Osteoblast (primary cell): Measurements from ENCODE around the gene FBN3. TPM values are rescaled to one million over a fixed set of nuclear protein-coding genes. Genes with fewer than 3 reads are reported as not detected.

ENCODE experiments used
- DNase-seq: peaks from one replicate; pipeline ENCODE4 v3.0.0; 2011; ENCODE audit warnings: low spot score, mixed read lengths; ENCODE audit not compliant: insufficient read length; ENCODE audit errors: missing footprints
- H2AFZ ChIP-seq: 2 replicates; pipeline ENCODE4 v1.6.0; 2011; ENCODE audit warnings: mild to moderate bottlenecking, low read length
- H3K27ac ChIP-seq: 2 replicates; pipeline ENCODE4 v1.5.1; 2011; ENCODE audit warnings: mild to moderate bottlenecking, low read depth, low read length, moderate library complexity
- H3K27me3 ChIP-seq: 2 replicates; pipeline ENCODE4 v1.6.0; 2012; ENCODE audit warnings: mild to moderate bottlenecking, control low read depth, inconsistent platforms, low read length, moderate library complexity; ENCODE audit not compliant: insufficient read depth
- H3K36me3 ChIP-seq: 2 replicates; pipeline ENCODE4 v1.5.1; 2011; ENCODE audit warnings: mild to moderate bottlenecking, low read length, control low read depth, moderate library complexity; ENCODE audit not compliant: insufficient read depth
- H3K4me1 ChIP-seq: 2 replicates; pipeline ENCODE4 v1.5.1; 2011; ENCODE audit warnings: mild to moderate bottlenecking, low read length, control low read depth, moderate library complexity; ENCODE audit not compliant: insufficient read depth
- H3K4me2 ChIP-seq: 2 replicates; pipeline ENCODE4 v1.6.0; 2011; ENCODE audit warnings: mild to moderate bottlenecking, low read length; ENCODE audit not compliant: insufficient read depth
- H3K4me3 ChIP-seq: fragments of 200-600 bp; sonication (generic); 3 replicates; pipeline ENCODE4 v1.5.1; 2012; ENCODE audit warnings: mild to moderate bottlenecking, low read length, inconsistent platforms; ENCODE audit not compliant: insufficient read depth
- H3K79me2 ChIP-seq: 2 replicates; pipeline ENCODE4 v1.6.0; 2012; ENCODE audit warnings: mild to moderate bottlenecking, low read length, control low read depth, inconsistent platforms; ENCODE audit not compliant: insufficient read depth
- H3K9me3 ChIP-seq: 2 replicates; pipeline ENCODE4 v1.5.1; 2011; ENCODE audit warnings: low read depth, low read length, control low read depth
- H4K20me1 ChIP-seq: 2 replicates; pipeline ENCODE4 v1.6.0; 2012; ENCODE audit warnings: mild to moderate bottlenecking, low read length, control low read depth; ENCODE audit not compliant: insufficient read depth
- CTCF ChIP-seq: IDR thresholded peaks from 2 replicates; pipeline ENCODE4 v1.5.1; 2011; ENCODE audit warnings: mild to moderate bottlenecking, low read depth, low read length, moderate library complexity; ENCODE audit errors: extremely low read depth
- total RNA-seq: library from RNA; depleted of rRNA; stranded (reverse); fragments of >200 nt; gene quantifications from 2 replicates; pipeline ENCODE4 v1.2.3, GENCODE V29; 2012

FBN3 gene
- total RNA-seq, 1 donor, result not detected

GRCh38 chr19:8129061-8129618 lies 20.3 kb downstream of the FBN3 start:
- Histone ChIP-seq H3K79me2 (no peaks in the 10 kb centered on the region), H3K4me1 (no peaks in the 10 kb centered on the region), H3K27me3 (no peaks in the 10 kb centered on the region), H3K4me3 (no peak overlapping the region), H4K20me1 (no peaks in the 10 kb centered on the region), H3K9me3 (no peaks in the 10 kb centered on the region), H3K4me2 (no peak overlapping the region), H3K27ac (no peak overlapping the region), H2AFZ (no peak overlapping the region), H3K36me3 (no peaks in the 10 kb centered on the region)
- no peak for DNase-seq
- no peak for TF ChIP-seq CTCF

DNA sequence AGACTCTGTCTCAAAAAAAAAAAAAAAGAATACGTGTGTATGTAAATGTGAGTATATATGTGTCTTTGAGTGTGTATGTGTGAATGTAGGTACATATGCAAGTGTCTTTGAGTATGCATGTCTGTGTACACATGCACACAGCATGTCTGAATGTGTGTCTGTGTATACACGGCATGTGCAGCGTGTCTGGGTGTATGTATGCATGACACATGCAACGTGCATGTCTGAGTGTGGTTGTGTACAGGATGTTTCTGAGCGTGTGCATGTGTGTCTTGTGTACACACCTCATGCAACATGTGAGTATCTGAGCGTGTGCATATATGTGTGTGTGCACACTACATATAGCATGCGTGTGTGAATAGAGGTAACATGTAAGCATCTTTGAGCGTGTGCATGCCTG lies 20.8 kb downstream of the FBN3 start:
- no peak for TF ChIP-seq CTCF

GRCh38 chr19:8127311-8127710 lies 22.1 kb downstream of the FBN3 start:
- Histone ChIP-seq H3K4me1 (no peaks in the 10 kb centered on the region), H3K27ac (no peak overlapping the region), H3K4me3 (no peak overlapping the region), H4K20me1 (no peaks in the 10 kb centered on the region), H3K36me3 (no peaks in the 10 kb centered on the region), H3K4me2 (no peak overlapping the region), H2AFZ (no peak overlapping the region), H3K79me2 (no peaks in the 10 kb centered on the region), H3K9me3 (no peaks in the 10 kb centered on the region), H3K27me3 (no peaks in the 10 kb centered on the region)
- DNase-seq, result peak; percentile 39
- TF ChIP-seq CTCF, result no peak

More for the DNA sequence above, 20.8 kb downstream of the FBN3 start:
- H4K20me1 ChIP-seq, result no peaks in the 10 kb centered on the region
- no peak overlapping the region for H3K27ac ChIP-seq
- H2AFZ ChIP-seq, result no peak overlapping the region
- no peaks in the 10 kb centered on the region for H3K36me3 ChIP-seq
- no peak overlapping the region for H3K4me2 ChIP-seq
- H3K79me2 ChIP-seq, result no peaks in the 10 kb centered on the region
- no peaks in the 10 kb centered on the region for H3K27me3 ChIP-seq
- no peak overlapping the region for H3K4me3 ChIP-seq
- H3K9me3 ChIP-seq, result no peaks in the 10 kb centered on the region
- H3K4me1 ChIP-seq, result no peaks in the 10 kb centered on the region
- DNase-seq, result peak; percentile 62

- peak; percentile 46 for DNase-seq
- Histone ChIP-seq H3K4me1 (no peaks in the 10 kb centered on the region), H3K4me2 (no peak overlapping the region), H3K27me3 (no peaks in the 10 kb centered on the region), H3K36me3 (no peaks in the 10 kb centered on the region), H3K27ac (no peak overlapping the region), H4K20me1 (no peaks in the 10 kb centered on the region), H3K79me2 (no peaks in the 10 kb centered on the region), H2AFZ (no peak overlapping the region), H3K4me3 (no peak overlapping the region), H3K9me3 (no peaks in the 10 kb centered on the region)
- TF ChIP-seq CTCF, result no peak
These were observed 22.9 kb downstream of the FBN3 start for GRCh38 chr19:8126511-8126910.
